ENCODE measurements around the gene STAT3.
"Not testable (repeated sequence)": the region's sequence is repeated elsewhere in the genome, so short reads cannot be mapped to it uniquely, and the experiment has no call there.

The STAT3 gene

GRCh38 chr17:42408061-42408460, 19.8 kb upstream of the STAT3 start:
- DNase-seq = no peak

- DNase-seq = no peak
These were observed 19.1 kb upstream of the STAT3 start for GRCh38 chr17:42407289-42407836.

- DNase-seq = no peak
These were observed 18.5 kb upstream of the STAT3 start for GRCh38 chr17:42406615-42407288.

GRCh38 chr17:42405963-42406495, 17.8 kb upstream of the STAT3 start:
- DNase-seq = peak; percentile 34 to 43

- no peak for DNase-seq
These were observed 16.8 kb upstream of the STAT3 start for GRCh38 chr17:42405076-42405475.

- DNase-seq = no peak
These were observed 16.2 kb upstream of the STAT3 start for GRCh38 chr17:42404326-42405055.

GRCh38 chr17:42403150-42403549, 14.9 kb upstream of the STAT3 start:
- DNase-seq = no peak

- no peak for DNase-seq
These were observed 13.9 kb upstream of the STAT3 start for GRCh38 chr17:42402117-42402516.

GRCh38 chr17:42400844-42401375, 12.7 kb upstream of the STAT3 start:
- not testable (repeated sequence) for DNase-seq

- no peak for DNase-seq
These were observed 12.0 kb upstream of the STAT3 start for GRCh38 chr17:42399948-42400843.

GRCh38 chr17:42399121-42399520, 10.9 kb upstream of the STAT3 start:
- no peak for DNase-seq

GRCh38 chr17:42395601-42396000, 7.4 kb upstream of the STAT3 start:
- DNase-seq = not testable (repeated sequence)

- no peak for DNase-seq
These were observed 6.6 kb upstream of the STAT3 start for GRCh38 chr17:42394838-42395237.

- DNase-seq = no peak
These were observed 4.6 kb upstream of the STAT3 start for GRCh38 chr17:42392692-42393415.

- not testable (repeated sequence) for DNase-seq
These were observed 3.2 kb upstream of the STAT3 start for GRCh38 chr17:42391439-42391838.

- DNase-seq = no peak
These were observed 1.7 kb upstream of the STAT3 start for GRCh38 chr17:42389899-42390298.

- DNase-seq = no peak
These were observed 834 bp upstream of the STAT3 start for GRCh38 chr17:42389135-42389417.

GRCh38 chr17:42387661-42388380, 421 bp downstream of the STAT3 start:
- DNase-seq = peak in 1 of 2 experiments; percentile 21

- DNase-seq = no peak
These were observed 1.2 kb downstream of the STAT3 start for GRCh38 chr17:42386777-42387657.

GRCh38 chr17:42381898-42382297, 6.3 kb downstream of the STAT3 start:
- DNase-seq = no peak
